Measurements from ENCODE around the gene KIF18A. TPM values are rescaled to one million over a fixed set of nuclear protein-coding genes. Genes with fewer than 3 reads are reported as not detected.
A peak's percentile ranks its signal among the peaks of the same experiment; 100 is the strongest.

The KIF18A gene
- total and polyA plus RNA-seq, 5 experiments from 2014 or later = 0.20 to 1.2 (median 0.41) TPM

DNA sequence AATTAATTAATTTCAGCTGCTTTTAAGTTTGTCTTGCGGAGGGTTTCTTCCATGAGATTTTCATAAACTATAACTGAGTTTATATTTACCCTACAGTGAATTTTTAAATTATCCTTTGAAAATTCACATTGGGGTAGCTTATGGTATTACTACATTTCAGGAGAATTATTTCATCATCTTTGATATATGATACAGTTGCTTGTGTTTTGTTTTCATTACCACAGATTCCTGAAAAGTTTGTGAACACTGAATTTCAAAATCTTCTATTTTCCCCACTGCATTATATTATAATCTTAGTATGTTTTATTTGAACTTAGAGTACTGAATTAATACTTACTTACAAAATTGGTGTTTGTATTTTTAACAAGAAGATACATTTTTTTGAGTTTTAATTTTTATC lies 24.6 kb upstream of the KIF18A start:
- DNase-seq (no peak), ATAC-seq (no peak)
- Mint-ChIP-seq H3K9me3 (peaks cover 0 to 28% (median 12%) of the 10 kb centered on the region in 9 donors), H3K4me1 (no peaks in the 10 kb centered on the region), H3K27ac (no peak overlapping the region), H3K27me3 (no peaks in the 10 kb centered on the region), H3K36me3 (peaks cover 27 to 58% (median 39%) of the 10 kb centered on the region in 3 donors), H3K4me3 (no peak overlapping the region)
- POLR2A ChIA-PET = no interaction called here

DNA sequence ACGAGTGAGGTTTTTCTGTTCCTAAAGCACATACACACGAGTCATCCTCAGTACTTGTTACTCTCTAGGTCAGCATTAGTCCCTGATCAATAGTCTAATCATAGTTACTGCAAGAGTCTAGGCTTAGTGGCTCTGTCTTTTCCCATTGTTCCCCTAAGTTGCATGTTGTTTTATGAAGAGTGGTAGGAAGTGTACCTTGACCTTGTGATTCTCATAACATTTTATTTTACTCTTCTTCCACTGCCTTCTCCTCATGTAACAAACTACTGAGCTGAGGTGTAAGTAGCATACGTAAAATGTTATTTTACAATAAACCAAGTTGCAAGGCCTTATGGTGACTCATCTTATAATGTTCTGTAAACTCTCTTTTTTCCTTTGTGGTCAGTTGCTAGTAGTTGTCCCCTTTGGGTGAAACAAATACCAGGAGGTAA lies 15.2 kb upstream of the KIF18A start:
- peaks cover 0 to 33% (median 21%) of the 10 kb centered on the region in 3 donors for H3K36me3 Mint-ChIP-seq
- H3K4me3 Mint-ChIP-seq = no peak overlapping the region
- H3K9me3 Mint-ChIP-seq = no peaks in the 10 kb centered on the region
- no peak for DNase-seq
- no peaks in the 10 kb centered on the region for H3K27me3 Mint-ChIP-seq
- peaks cover 4 to 10% (median 8%) of the 10 kb centered on the region in 4 donors for H3K4me1 Mint-ChIP-seq
- no peak for ATAC-seq
- no peak overlapping the region for H3K27ac Mint-ChIP-seq
- POLR2A ChIA-PET = no interaction called here

DNA sequence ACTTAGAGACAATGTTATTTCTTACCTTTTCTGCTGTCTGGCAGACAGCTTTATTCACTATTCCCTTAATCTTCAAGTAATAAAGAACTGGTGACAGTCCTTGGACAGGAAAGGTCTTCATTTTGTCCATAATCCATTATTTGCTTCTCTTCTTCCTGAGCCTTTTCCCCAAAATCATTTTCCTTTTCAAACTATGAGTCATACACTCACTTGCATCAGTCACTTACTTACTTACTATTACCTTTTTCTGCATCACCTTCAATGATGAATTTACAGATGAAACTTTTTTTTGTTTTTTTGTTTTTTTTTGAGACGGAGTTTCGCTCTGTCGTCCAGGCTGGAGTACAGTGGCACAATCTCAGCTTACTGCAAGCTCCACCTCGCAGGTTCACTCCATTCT lies 9.8 kb upstream of the KIF18A start:
- ATAC-seq (no peak), DNase-seq (no peak)
- H3K9me3 Mint-ChIP-seq = no peaks in the 10 kb centered on the region
- peaks cover 0 to 38% (median 7%) of the 10 kb centered on the region in 3 donors for H3K36me3 Mint-ChIP-seq
- H3K4me1 Mint-ChIP-seq = peaks cover 7 to 31% (median 22%) of the 10 kb centered on the region in 4 donors
- POLR2A ChIA-PET = no interaction called here
- peak overlapping the region in 1 of 10 donors; percentile 7 for H3K27ac Mint-ChIP-seq
- H3K4me3 Mint-ChIP-seq = no peak overlapping the region
- H3K27me3 Mint-ChIP-seq = no peaks in the 10 kb centered on the region

DNA sequence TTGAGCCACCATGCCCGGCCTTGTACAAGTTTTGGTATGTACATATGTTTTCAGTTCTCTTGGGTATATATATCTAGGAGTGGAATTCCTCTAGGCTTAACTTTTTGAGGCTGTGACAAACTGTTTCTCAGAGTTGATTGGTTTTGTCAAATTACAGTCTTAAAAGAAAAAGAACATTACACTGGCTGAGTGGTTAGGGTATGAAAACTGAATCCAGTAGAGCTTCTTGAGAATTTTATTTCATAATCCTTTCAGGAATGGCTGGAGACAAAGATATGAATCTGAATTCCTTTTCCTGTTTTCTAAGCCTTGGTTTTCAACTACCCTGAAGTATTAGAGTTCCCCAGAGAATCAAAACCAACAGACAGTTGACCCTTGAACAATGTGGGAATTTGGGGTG lies 6.8 kb upstream of the KIF18A start:
- no peak for DNase-seq
- Mint-ChIP-seq H3K4me3 (no peak overlapping the region), H3K4me1 (peaks cover 13 to 55% (median 44%) of the 10 kb centered on the region in 4 donors), H3K36me3 (peaks cover 0 to 34% (median 7%) of the 10 kb centered on the region in 3 donors), H3K27me3 (no peaks in the 10 kb centered on the region), H3K27ac (peak overlapping the region in 2 of 10 donors; percentile 37 to 43), H3K9me3 (no peaks in the 10 kb centered on the region)
- POLR2A ChIA-PET = no interaction called here
- ATAC-seq = no peak

DNA sequence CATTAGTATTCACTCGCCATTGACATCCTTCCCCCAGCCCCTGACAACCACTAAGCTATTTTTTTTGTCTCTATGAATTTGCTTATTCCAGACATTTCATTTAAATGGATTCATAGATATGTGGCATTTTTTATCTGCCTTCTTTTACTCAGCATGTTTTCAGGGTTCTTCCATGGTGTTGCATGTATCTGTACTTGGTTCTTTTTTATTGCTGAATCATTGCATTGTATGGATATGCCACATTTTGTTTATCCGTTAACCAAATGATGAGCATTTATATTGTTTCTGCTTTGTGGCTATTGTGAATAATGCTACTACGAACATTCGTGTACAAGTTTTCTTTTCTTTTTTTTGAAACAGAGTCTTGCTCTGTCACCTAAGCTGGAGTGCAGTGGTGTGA lies 6.2 kb upstream of the KIF18A start:
- peaks cover 0 to 32% (median 7%) of the 10 kb centered on the region in 3 donors for H3K36me3 Mint-ChIP-seq
- H3K27me3 Mint-ChIP-seq = no peaks in the 10 kb centered on the region
- DNase-seq (no peak), ATAC-seq (no peak)
- POLR2A ChIA-PET = no interaction called here
- H3K4me1 Mint-ChIP-seq = peaks cover 16 to 61% (median 50%) of the 10 kb centered on the region in 4 donors
- H3K9me3 Mint-ChIP-seq = no peaks in the 10 kb centered on the region
- peak overlapping the region in 2 of 10 donors; percentile 16 to 54 for H3K27ac Mint-ChIP-seq
- no peak overlapping the region for H3K4me3 Mint-ChIP-seq

DNA sequence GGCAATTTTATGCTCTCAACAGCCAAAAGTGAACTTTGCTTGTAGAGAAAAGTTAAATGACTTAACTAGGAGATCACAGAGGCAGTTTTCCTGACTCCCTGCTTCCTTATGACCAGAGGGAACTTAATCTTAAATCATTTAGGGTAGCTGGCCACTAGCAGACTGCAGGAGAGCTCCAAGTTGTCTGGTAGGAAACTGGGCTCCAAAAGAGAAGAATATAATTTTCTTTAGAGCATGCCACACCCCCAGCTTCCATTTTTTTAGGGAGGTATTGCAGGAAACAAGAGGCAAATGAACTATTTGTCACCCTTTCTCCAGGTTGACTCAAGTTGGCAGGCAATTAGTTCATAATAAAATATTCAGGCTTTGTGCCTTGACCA lies 2.9 kb upstream of the KIF18A start:
- ATAC-seq (no peak), DNase-seq (peak in 1 of 10 donors; percentile 5)
- POLR2A ChIA-PET = no interaction called here
- Mint-ChIP-seq H3K4me3 (peak overlapping the region; percentile 88 to 96 (median 93)), H3K27me3 (no peaks in the 10 kb centered on the region), H3K36me3 (peaks cover 0 to 21% (median 7%) of the 10 kb centered on the region in 3 donors), H3K27ac (peak overlapping the region; percentile 94 to 100 (median 98)), H3K4me1 (peaks cover 23 to 71% (median 59%) of the 10 kb centered on the region in 4 donors), H3K9me3 (no peaks in the 10 kb centered on the region)

DNA sequence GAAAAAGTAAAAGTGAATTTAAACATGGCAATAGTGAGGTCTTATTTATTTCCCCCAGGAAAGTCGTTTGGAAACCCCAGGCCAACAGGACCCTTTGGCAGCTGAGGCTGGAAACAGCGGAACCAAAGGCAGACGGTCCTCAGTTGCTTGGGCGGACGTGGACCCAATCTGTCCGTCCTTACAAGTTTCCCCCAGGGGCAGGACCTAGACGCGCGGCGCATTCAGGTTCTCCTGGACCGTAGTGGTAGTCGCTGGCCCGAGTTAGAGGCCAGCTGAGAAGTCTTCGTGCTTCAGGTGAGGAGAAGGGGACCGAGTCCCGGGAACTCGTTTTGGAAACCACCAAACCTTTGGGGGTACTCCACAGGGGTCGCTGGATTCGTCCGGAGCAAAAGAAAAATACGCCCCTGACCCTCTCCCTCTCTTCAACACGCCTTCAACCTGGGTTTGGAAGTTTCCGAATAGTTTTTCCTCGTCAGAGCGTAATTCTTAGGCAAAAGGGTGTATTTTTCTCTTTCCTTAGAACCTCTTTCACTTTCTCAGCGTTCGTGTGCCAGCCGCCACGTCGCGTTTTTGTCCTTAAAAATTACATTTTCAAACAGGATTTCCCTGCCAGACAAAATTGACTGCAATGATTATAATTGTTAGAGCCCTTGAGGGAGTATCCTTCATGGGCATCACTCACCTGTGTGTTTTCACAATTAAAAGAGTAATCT lies 2.3 kb upstream of the KIF18A start:
- Mint-ChIP-seq H3K36me3 (peaks cover 0 to 18% (median 7%) of the 10 kb centered on the region in 3 donors), H3K27ac (peak overlapping the region; percentile 94 to 100 (median 98)), H3K27me3 (no peaks in the 10 kb centered on the region), H3K4me1 (peaks cover 22 to 70% (median 58%) of the 10 kb centered on the region in 4 donors), H3K4me3 (peak overlapping the region; percentile 88 to 96 (median 93)), H3K9me3 (no peaks in the 10 kb centered on the region)
- peak; percentile 15 to 68 (median 38) for DNase-seq
- ATAC-seq = peak in 1 of 2 donors; percentile 24
- POLR2A ChIA-PET = no interaction called here

DNA sequence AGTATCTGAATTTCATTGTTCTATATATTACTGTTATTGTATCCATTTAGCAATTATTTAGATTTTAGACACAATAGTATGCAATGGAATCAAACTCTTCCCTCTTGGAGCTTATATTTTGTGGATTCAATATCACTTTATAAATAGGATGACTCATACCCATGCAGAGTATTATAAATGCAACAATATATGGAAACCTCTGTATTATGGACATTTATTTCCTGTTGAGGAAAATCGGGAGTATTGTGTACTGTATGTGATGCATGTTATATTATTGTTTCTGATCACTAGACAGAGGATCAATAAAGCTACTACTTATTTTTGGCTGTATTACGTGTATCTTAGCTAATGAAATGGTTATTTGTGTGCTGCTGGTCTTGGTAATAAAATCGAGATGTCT lies 1.0 kb upstream of the KIF18A start:
- DNase-seq (peak in 1 of 10 donors; percentile 7), ATAC-seq (no peak)
- no peaks in the 10 kb centered on the region for H3K27me3 Mint-ChIP-seq
- no peaks in the 10 kb centered on the region for H3K9me3 Mint-ChIP-seq
- H3K27ac Mint-ChIP-seq = peak overlapping the region; percentile 94 to 100 (median 98)
- peaks cover 21 to 68% (median 54%) of the 10 kb centered on the region in 4 donors for H3K4me1 Mint-ChIP-seq
- H3K36me3 Mint-ChIP-seq = peaks cover 0 to 5% (median 3%) of the 10 kb centered on the region in 3 donors
- peak overlapping the region; percentile 88 to 94 (median 92) for H3K4me3 Mint-ChIP-seq
- POLR2A ChIA-PET = no interaction called here

DNA sequence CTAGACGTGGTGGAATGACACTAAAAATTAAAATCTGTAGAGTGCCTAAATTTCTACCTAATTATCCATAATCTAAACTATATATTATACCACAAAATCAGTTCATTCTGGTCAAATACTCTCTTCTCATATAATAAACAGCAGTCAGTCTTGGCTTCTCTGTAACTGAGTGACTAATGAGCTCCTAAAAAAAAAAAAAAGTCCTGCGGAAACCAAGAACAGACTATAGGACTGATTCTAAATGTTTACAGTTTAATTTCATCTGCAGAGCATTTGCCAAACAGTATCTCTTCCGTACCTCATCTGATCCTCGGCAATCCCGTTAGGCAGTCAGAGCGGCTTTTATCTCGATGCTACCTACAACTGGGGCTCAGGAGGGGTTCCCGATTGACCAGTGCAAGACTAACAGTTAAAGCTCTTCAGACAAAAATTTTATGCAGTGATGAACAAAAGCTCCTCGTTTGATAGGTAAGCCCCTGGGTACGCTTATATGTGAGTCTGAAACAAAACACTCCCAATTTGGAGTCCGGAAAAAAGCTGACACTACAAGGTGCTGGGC lies 686 bp downstream of the KIF18A start:
- POLR2A ChIA-PET = no interaction called here
- ATAC-seq = peak; percentile 1
- peak in 4 of 10 donors; percentile 0 to 38 (median 17) for DNase-seq
- Mint-ChIP-seq H3K36me3 (no peaks in the 10 kb centered on the region), H3K27me3 (no peaks in the 10 kb centered on the region), H3K27ac (peak overlapping the region; percentile 83 to 100 (median 98)), H3K4me1 (peaks cover 20 to 59% (median 49%) of the 10 kb centered on the region in 4 donors), H3K4me3 (peak overlapping the region; percentile 88 to 94 (median 92)), H3K9me3 (no peaks in the 10 kb centered on the region)

DNA sequence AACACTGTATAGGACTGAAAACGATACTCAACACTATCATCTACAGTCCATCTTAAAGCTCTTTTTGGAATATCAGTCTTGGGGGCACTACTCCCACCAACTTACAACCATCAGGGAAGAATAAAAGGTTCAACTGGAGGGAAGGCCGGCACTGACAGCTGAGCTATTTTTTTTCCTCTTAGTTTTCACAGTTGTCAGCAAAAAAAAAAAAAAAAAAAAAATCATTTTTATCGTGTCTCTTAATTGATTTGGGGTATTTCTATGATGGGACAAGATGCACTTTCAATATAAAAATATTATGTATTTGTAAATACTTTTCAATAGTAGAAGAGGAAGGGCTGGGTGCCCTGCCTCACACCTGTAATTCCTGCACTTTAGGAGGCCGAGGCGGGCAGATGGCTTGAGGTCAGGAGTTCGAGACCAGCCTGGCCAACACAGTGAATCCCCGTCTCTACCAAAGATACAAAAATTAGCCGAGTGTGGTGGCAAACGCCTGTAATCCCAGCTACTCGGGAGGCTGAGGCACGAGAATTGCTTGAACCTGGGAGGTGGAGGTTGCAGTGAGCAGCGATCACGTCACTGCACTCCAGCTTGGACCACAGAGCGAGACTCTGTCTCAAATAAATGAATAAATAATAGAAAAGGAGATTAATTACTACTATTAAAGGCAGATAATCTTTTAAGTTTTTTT lies 1.5 kb downstream of the KIF18A start:
- H3K27ac Mint-ChIP-seq = peak overlapping the region in 5 of 10 donors; percentile 52 to 99 (median 76)
- ATAC-seq (no peak), DNase-seq (no peak)
- no peaks in the 10 kb centered on the region for H3K36me3 Mint-ChIP-seq
- H3K9me3 Mint-ChIP-seq = no peaks in the 10 kb centered on the region
- H3K4me1 Mint-ChIP-seq = peaks cover 16 to 51% (median 41%) of the 10 kb centered on the region in 4 donors
- POLR2A ChIA-PET = no interaction called here
- no peaks in the 10 kb centered on the region for H3K27me3 Mint-ChIP-seq
- peak overlapping the region in 7 of 10 donors; percentile 19 to 92 (median 50) for H3K4me3 Mint-ChIP-seq

DNA sequence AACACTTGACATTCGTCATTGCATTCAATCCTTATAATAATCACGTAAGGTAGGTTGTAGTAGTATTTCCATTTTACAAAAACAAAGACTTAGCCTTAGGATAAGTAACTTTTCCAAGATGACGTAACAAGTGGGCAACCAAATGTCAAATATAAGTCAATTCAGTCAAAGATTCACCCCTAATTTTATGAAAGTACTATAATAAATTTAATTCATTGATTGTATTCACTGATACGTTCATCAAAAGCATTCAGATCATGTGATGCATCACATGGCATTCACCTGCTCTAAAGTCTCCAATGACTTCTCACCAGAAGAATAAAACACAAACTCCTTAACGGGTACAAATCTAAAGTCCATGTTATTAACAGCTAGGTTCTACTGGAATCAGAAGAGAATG lies 2.1 kb downstream of the KIF18A start:
- Mint-ChIP-seq H3K27ac (peak overlapping the region in 4 of 10 donors; percentile 55 to 99 (median 78)), H3K36me3 (no peaks in the 10 kb centered on the region), H3K27me3 (no peaks in the 10 kb centered on the region), H3K9me3 (no peaks in the 10 kb centered on the region), H3K4me1 (peaks cover 16 to 45% (median 35%) of the 10 kb centered on the region in 4 donors), H3K4me3 (peak overlapping the region in 5 of 10 donors; percentile 19 to 60 (median 39))
- no peak for DNase-seq
- no peak for ATAC-seq
- POLR2A ChIA-PET = no interaction called here

DNA sequence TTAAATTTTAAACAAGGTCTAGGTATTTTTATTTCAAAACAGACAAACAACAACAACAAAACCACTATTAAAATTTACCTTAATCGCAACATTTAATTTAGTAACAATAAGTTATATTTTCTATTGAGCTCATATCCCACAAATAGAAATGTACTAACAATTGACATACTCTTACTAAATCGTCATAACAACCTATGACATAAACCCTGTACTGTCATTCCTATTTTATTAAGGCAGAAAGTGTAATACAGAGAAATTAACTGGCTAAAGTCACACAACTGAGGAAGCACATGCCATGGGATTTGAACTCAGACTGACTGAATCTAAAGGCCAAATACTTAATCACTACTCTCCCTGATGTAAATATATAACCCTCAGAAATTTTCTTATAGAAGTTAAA lies 3.0 kb downstream of the KIF18A start:
- no peak overlapping the region for H3K4me3 Mint-ChIP-seq
- no peaks in the 10 kb centered on the region for H3K27me3 Mint-ChIP-seq
- H3K27ac Mint-ChIP-seq = no peak overlapping the region
- ATAC-seq (no peak), DNase-seq (no peak)
- no peaks in the 10 kb centered on the region for H3K9me3 Mint-ChIP-seq
- H3K4me1 Mint-ChIP-seq = peaks cover 16 to 36% (median 28%) of the 10 kb centered on the region in 4 donors
- no peaks in the 10 kb centered on the region for H3K36me3 Mint-ChIP-seq
- POLR2A ChIA-PET = no interaction called here

DNA sequence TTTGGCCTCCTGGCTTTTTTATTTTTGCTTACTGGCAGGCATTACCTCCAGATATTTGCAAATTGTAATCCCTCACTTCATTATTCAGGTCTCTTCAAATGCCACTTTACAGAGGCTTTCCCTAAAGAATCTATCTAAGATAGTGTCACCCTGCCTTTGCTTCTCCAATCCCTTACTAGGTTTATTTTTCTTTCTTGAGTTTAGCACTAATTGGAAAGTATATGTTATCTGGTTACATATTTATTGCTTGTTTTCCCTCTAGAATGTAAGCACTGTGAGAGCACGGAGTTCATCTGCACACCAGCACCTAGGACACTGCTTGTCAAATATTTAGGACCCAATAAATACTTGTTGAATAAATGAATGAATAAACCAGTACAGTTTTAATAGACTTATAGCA lies 3.5 kb downstream of the KIF18A start:
- peaks cover 14 to 30% (median 22%) of the 10 kb centered on the region in 4 donors for H3K4me1 Mint-ChIP-seq
- H3K27ac Mint-ChIP-seq = no peak overlapping the region
- no peaks in the 10 kb centered on the region for H3K9me3 Mint-ChIP-seq
- no peaks in the 10 kb centered on the region for H3K27me3 Mint-ChIP-seq
- H3K4me3 Mint-ChIP-seq = no peak overlapping the region
- H3K36me3 Mint-ChIP-seq = no peaks in the 10 kb centered on the region
- POLR2A ChIA-PET = no interaction called here
- no peak for DNase-seq
- ATAC-seq = no peak

Measured in naive thymus-derived CD8-positive, alpha-beta T cell (primary cell).